ENCODE results near the gene SEMA6D.

The SEMA6D gene

GRCh38 chr15:47678040-47678439, 39.3 kb upstream of the SEMA6D start:
- no peaks in the 10 kb centered on the region for H3K27me3 ChIP-seq (replicated peaks; ENCODE audit: insufficient read depth, low read length)
- no peaks in the 10 kb centered on the region for H3K9me3 ChIP-seq (replicated peaks; ENCODE audit: insufficient read depth, low read length)
- no peaks in the 10 kb centered on the region for H3K4me1 ChIP-seq (ENCODE audit: low read length)
- H3K36me3 ChIP-seq (replicated peaks; ENCODE audit: insufficient read depth, low read length) = no peaks in the 10 kb centered on the region
- H3K9ac ChIP-seq (ENCODE audit: low read length) = no peak overlapping the region
- no peaks in the 10 kb centered on the region for H4K20me1 ChIP-seq (ENCODE audit: insufficient read depth, low read length)
- no peaks in the 10 kb centered on the region for H3F3A ChIP-seq (ENCODE audit: insufficient read depth, low read length)
- H3K4me2 ChIP-seq (ENCODE audit: low read depth, low read length) = no peak overlapping the region
- TF ChIP-seq, protein P1, sequence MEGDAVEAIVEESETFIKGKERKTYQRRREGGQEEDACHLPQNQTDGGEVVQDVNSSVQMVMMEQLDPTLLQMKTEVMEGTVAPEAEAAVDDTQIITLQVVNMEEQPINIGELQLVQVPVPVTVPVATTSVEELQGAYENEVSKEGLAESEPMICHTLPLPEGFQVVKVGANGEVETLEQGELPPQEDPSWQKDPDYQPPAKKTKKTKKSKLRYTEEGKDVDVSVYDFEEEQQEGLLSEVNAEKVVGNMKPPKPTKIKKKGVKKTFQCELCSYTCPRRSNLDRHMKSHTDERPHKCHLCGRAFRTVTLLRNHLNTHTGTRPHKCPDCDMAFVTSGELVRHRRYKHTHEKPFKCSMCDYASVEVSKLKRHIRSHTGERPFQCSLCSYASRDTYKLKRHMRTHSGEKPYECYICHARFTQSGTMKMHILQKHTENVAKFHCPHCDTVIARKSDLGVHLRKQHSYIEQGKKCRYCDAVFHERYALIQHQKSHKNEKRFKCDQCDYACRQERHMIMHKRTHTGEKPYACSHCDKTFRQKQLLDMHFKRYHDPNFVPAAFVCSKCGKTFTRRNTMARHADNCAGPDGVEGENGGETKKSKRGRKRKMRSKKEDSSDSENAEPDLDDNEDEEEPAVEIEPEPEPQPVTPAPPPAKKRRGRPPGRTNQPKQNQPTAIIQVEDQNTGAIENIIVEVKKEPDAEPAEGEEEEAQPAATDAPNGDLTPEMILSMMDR (IDR thresholded peaks at IDR 0.05; ENCODE audit: low read length) = no peak
- TF ChIP-seq EZH2phosphoT487 (IDR thresholded peaks at IDR 0.05; ENCODE audit: low read length) (no peak), EZH2 (optimal IDR thresholded peaks at IDR 0.05; ENCODE audit: low read depth, low read length) (no peak)
- no peak overlapping the region for H3K4me3 ChIP-seq (ENCODE audit: low read length)
- H3K79me2 ChIP-seq (ENCODE audit: low read length) = no peaks in the 10 kb centered on the region
- H2AFZ ChIP-seq (ENCODE audit: low read length) = no peak overlapping the region
- H3K27ac ChIP-seq (ENCODE audit: low read length) = no peak overlapping the region
- H3K9me2 ChIP-seq (replicated peaks; ENCODE audit: insufficient read depth, low read length) = no peaks in the 10 kb centered on the region
- DNase-seq = no peak

GRCh38 chr15:47682661-47683060, 34.6 kb upstream of the SEMA6D start:
- no peak for DNase-seq
- Histone ChIP-seq H3K4me1 (ENCODE audit: low read length) (no peaks in the 10 kb centered on the region), H2AFZ (ENCODE audit: low read length) (no peak overlapping the region), H3K9me2 (replicated peaks; ENCODE audit: insufficient read depth, low read length) (no peaks in the 10 kb centered on the region), H3K36me3 (replicated peaks; ENCODE audit: insufficient read depth, low read length) (no peaks in the 10 kb centered on the region), H3K4me2 (ENCODE audit: low read depth, low read length) (no peak overlapping the region), H3K4me3 (ENCODE audit: low read length) (no peak overlapping the region), H3F3A (ENCODE audit: insufficient read depth, low read length) (no peaks in the 10 kb centered on the region), H4K20me1 (ENCODE audit: insufficient read depth, low read length) (no peaks in the 10 kb centered on the region), H3K9ac (ENCODE audit: low read length) (no peak overlapping the region), H3K79me2 (ENCODE audit: low read length) (no peaks in the 10 kb centered on the region), H3K27me3 (replicated peaks; ENCODE audit: insufficient read depth, low read length) (no peaks in the 10 kb centered on the region), H3K9me3 (replicated peaks; ENCODE audit: insufficient read depth, low read length) (no peaks in the 10 kb centered on the region), H3K27ac (ENCODE audit: low read length) (no peak overlapping the region)
- TF ChIP-seq, protein P1 (IDR thresholded peaks at IDR 0.05; ENCODE audit: low read length) = no peak
- TF ChIP-seq EZH2 (optimal IDR thresholded peaks at IDR 0.05; ENCODE audit: low read depth, low read length) (no peak), EZH2phosphoT487 (IDR thresholded peaks at IDR 0.05; ENCODE audit: low read length) (no peak)

GRCh38 chr15:47685141-47685870, 32.0 kb upstream of the SEMA6D start:
- H3K4me3 ChIP-seq (ENCODE audit: low read length) = no peak overlapping the region
- no peak overlapping the region for H3K4me2 ChIP-seq (ENCODE audit: low read depth, low read length)
- H3K36me3 ChIP-seq (replicated peaks; ENCODE audit: insufficient read depth, low read length) = no peaks in the 10 kb centered on the region
- no peak for DNase-seq
- TF ChIP-seq, protein P1 (IDR thresholded peaks at IDR 0.05; ENCODE audit: low read length) = no peak
- no peaks in the 10 kb centered on the region for H3K9me3 ChIP-seq (replicated peaks; ENCODE audit: insufficient read depth, low read length)
- no peaks in the 10 kb centered on the region for H3K4me1 ChIP-seq (ENCODE audit: low read length)
- no peaks in the 10 kb centered on the region for H4K20me1 ChIP-seq (ENCODE audit: insufficient read depth, low read length)
- no peaks in the 10 kb centered on the region for H3K79me2 ChIP-seq (ENCODE audit: low read length)
- H3K27ac ChIP-seq (ENCODE audit: low read length) = no peak overlapping the region
- no peak overlapping the region for H3K9ac ChIP-seq (ENCODE audit: low read length)
- H3K27me3 ChIP-seq (replicated peaks; ENCODE audit: insufficient read depth, low read length) = no peaks in the 10 kb centered on the region
- H3F3A ChIP-seq (ENCODE audit: insufficient read depth, low read length) = no peaks in the 10 kb centered on the region
- no peaks in the 10 kb centered on the region for H3K9me2 ChIP-seq (replicated peaks; ENCODE audit: insufficient read depth, low read length)
- H2AFZ ChIP-seq (ENCODE audit: low read length) = no peak overlapping the region

All from MM.1S (cell line).